NCI-H1694 (cell line): ENCODE data around the gene UBE3B.

Experiments
- DNase-seq: peaks from one replicate; lab custom pipeline; 2025; lab: John Stamatoyannopoulos, UW

The UBE3B gene

GRCh38 chr12:109529691-109530640 lies 52.5 kb downstream of the UBE3B start:
- DNase-seq: peak; percentile 46

GRCh38 chr12:109531411-109531810 lies 54.0 kb downstream of the UBE3B start:
- DNase-seq: no peak

- DNase-seq: no peak
Observed at GRCh38 chr12:109532721-109533486, 55.5 kb downstream of the UBE3B start.

GRCh38 chr12:109533487-109533740 lies 56.0 kb downstream of the UBE3B start:
- DNase-seq: no peak

- DNase-seq: no peak
Observed at GRCh38 chr12:109534456-109534855, 57.0 kb downstream of the UBE3B start.

- DNase-seq: no peak
Observed at GRCh38 chr12:109535231-109535862, 57.9 kb downstream of the UBE3B start.

GRCh38 chr12:109535863-109536250 lies 58.4 kb downstream of the UBE3B start:
- DNase-seq: no peak

GRCh38 chr12:109537136-109537535 lies 59.7 kb downstream of the UBE3B start:
- DNase-seq: no peak

GRCh38 chr12:109538191-109538863 lies 60.9 kb downstream of the UBE3B start:
- DNase-seq: no peak

GRCh38 chr12:109539508-109539907 lies 62.1 kb downstream of the UBE3B start:
- no peak for DNase-seq

GRCh38 chr12:109540526-109541412 lies 63.3 kb downstream of the UBE3B start:
- DNase-seq: no peak

- no peak for DNase-seq
Observed at GRCh38 chr12:109541413-109541726, 63.9 kb downstream of the UBE3B start.

- DNase-seq: no peak
Observed at GRCh38 chr12:109542014-109542413, 64.6 kb downstream of the UBE3B start.

GRCh38 chr12:109542876-109543275 lies 65.4 kb downstream of the UBE3B start:
- no peak for DNase-seq

GRCh38 chr12:109544955-109545531 lies 67.6 kb downstream of the UBE3B start:
- DNase-seq: peak; percentile 75

- no peak for DNase-seq
Observed at GRCh38 chr12:109545826-109546225, 68.4 kb downstream of the UBE3B start.

GRCh38 chr12:109547286-109547685 lies 69.9 kb downstream of the UBE3B start:
- DNase-seq: no peak

GRCh38 chr12:109548258-109548657 lies 70.8 kb downstream of the UBE3B start:
- no peak for DNase-seq

GRCh38 chr12:109549613-109550270 lies 72.3 kb downstream of the UBE3B start:
- peak; percentile 39 for DNase-seq

- DNase-seq: no peak
Observed at GRCh38 chr12:109550281-109550680, 72.8 kb downstream of the UBE3B start.

GRCh38 chr12:109551108-109551507 lies 73.7 kb downstream of the UBE3B start:
- no peak for DNase-seq
